GM23338 (cell line): Measurements from ENCODE around the gene KLHL18. TPM values are rescaled to one million over a fixed set of nuclear protein-coding genes. Genes with fewer than 3 reads are reported as not detected.
"Not testable (repeated sequence)": the region's sequence is repeated elsewhere in the genome, so short reads cannot be mapped to it uniquely, and the experiment has no call there.

Experiments
- ATAC-seq: fragments of 200-7000 bp; cut with Tn5 transposase; 3 replicates; pipeline ENCODE4 v1.9.1; 2020
- DNase-seq: peaks from one replicate; pipeline ENCODE4 v3.0.0-alpha.2; 2015; ENCODE audit warnings: low spot score
- H2AFZ ChIP-seq: fragments of 200-600 bp; sonication (generic); 2 replicates; pipeline ENCODE4 v1.8.0; 2016; ENCODE audit warnings: antibody characterized with exemption, mild to moderate bottlenecking, moderate library complexity
- H3F3A ChIP-seq: fragments of 200-600 bp; sonication (generic); replicated peaks from 2 replicates; pipeline ENCODE4 v1.8.0; 2017; ENCODE audit warnings: antibody characterized with exemption, mixed run types, low read depth
- H3K27ac ChIP-seq: fragments of 200-600 bp; sonication (generic); 2 replicates; pipeline ENCODE4 v1.6.1; 2016; ENCODE audit warnings: low read depth
- H3K27me3 ChIP-seq: fragments of 200-600 bp; sonication (generic); 2 replicates; pipeline ENCODE4 v1.8.0; 2016; ENCODE audit warnings: mild to moderate bottlenecking, mixed run types, moderate library complexity; ENCODE audit not compliant: insufficient read depth
- H3K36me3 ChIP-seq: fragments of 200-600 bp; sonication (generic); 2 replicates; pipeline ENCODE4 v1.8.0; 2016; ENCODE audit warnings: mild to moderate bottlenecking; ENCODE audit not compliant: insufficient read depth
- H3K4me1 ChIP-seq: fragments of 200-600 bp; sonication (generic); 2 replicates; pipeline ENCODE4 v1.8.0; 2016; ENCODE audit warnings: mild to moderate bottlenecking, moderate library complexity; ENCODE audit not compliant: insufficient read depth
- H3K4me2 ChIP-seq: fragments of 200-600 bp; sonication (generic); 2 replicates; pipeline ENCODE4 v1.7.1; 2017; ENCODE audit warnings: mixed run types
- H3K4me3 ChIP-seq: fragments of 200-600 bp; sonication (generic); 2 replicates; pipeline ENCODE4 v1.6.1; 2016; ENCODE audit warnings: mixed run types
- H3K79me2 ChIP-seq: fragments of 200-600 bp; sonication (generic); replicated peaks from 2 replicates; pipeline ENCODE4 v1.8.0; 2017; ENCODE audit warnings: mild to moderate bottlenecking; ENCODE audit not compliant: insufficient read depth
- H3K9me2 ChIP-seq: fragments of 200-600 bp; sonication (generic); 2 replicates; pipeline ENCODE4 v1.8.0; 2017; ENCODE audit not compliant: insufficient read depth
- H4K20me1 ChIP-seq: fragments of 200-600 bp; sonication (generic); replicated peaks from 2 replicates; pipeline ENCODE4 v1.8.0; 2017; ENCODE audit warnings: mild to moderate bottlenecking; ENCODE audit not compliant: insufficient read depth
- H3K27ac Mint-ChIP-seq: 2 replicates; pipeline ENCODE4 v1.8.0; 2020; ENCODE audit warnings: inconsistent platforms, mild to moderate bottlenecking, moderate library complexity, mixed read lengths
- H3K27me3 Mint-ChIP-seq: 3 replicates; pipeline ENCODE4 v1.8.0; 2022; ENCODE audit warnings: low read depth, mild to moderate bottlenecking, moderate library complexity, mixed read lengths, inconsistent platforms; ENCODE audit not compliant: insufficient read depth, poor library complexity
- H3K36me3 Mint-ChIP-seq: 3 replicates; pipeline ENCODE4 v1.8.0; 2021; ENCODE audit warnings: low read depth, mild to moderate bottlenecking, inconsistent platforms, moderate library complexity, mixed read lengths
- H3K4me1 Mint-ChIP-seq: 3 replicates; pipeline ENCODE4 v1.8.0; 2020; ENCODE audit warnings: mild to moderate bottlenecking, inconsistent platforms, mixed read lengths
- H3K4me3 Mint-ChIP-seq: 3 replicates; pipeline ENCODE4 v1.8.0; 2021; ENCODE audit warnings: moderate library complexity, mild to moderate bottlenecking, inconsistent platforms, mixed read lengths
- H3K9me3 Mint-ChIP-seq: 3 replicates; pipeline ENCODE4 v1.8.0; 2020; ENCODE audit warnings: moderate library complexity, mild to moderate bottlenecking, inconsistent platforms, mixed read lengths
- CREB1 ChIP-seq: fragments of 250-450 bp; sonication (Bioruptor Pico); IDR thresholded peaks from 2 replicates; pipeline ENCODE4 v1.5.0; 2020; ENCODE audit warnings: low read depth, mild to moderate bottlenecking, moderate library complexity
- EZH2 ChIP-seq: fragments of 200-600 bp; sonication (generic); IDR thresholded peaks from one replicate; pipeline ENCODE4 v1.8.0; 2017; ENCODE audit warnings: antibody characterized with exemption, mild to moderate bottlenecking, low read depth; ENCODE audit not compliant: unreplicated experiment
- EZH2phosphoT487 ChIP-seq: fragments of 200-600 bp; sonication (generic); IDR thresholded peaks from one replicate; pipeline ENCODE4 v1.8.1; 2018; ENCODE audit warnings: antibody characterized with exemption; ENCODE audit not compliant: unreplicated experiment
- JUNB ChIP-seq: IDR thresholded peaks from one replicate; pipeline ENCODE4 v1.6.1; 2016; ENCODE audit warnings: antibody characterized with exemption; ENCODE audit not compliant: unreplicated experiment
- NANOG ChIP-seq: IDR thresholded peaks from 2 replicates; pipeline ENCODE4 v1.6.1; 2016; ENCODE audit warnings: antibody characterized with exemption, borderline replicate concordance
- POLR2AphosphoS5 ChIP-seq: IDR thresholded peaks from 2 replicates; pipeline ENCODE4 v1.6.1; 2016; ENCODE audit warnings: antibody characterized with exemption, low read depth
- STAT1 ChIP-seq: IDR thresholded peaks from one replicate; pipeline ENCODE4 v1.6.1; 2016; ENCODE audit warnings: antibody characterized with exemption; ENCODE audit not compliant: unreplicated experiment
- ZNF114 ChIP-seq: fragments of 250-450 bp; sonication (Bioruptor Pico); IDR thresholded peaks from 2 replicates; pipeline ENCODE4 v1.5.0; 2020; ENCODE audit warnings: mild to moderate bottlenecking, moderate library complexity
- ZNF331 ChIP-seq: fragments of 250-450 bp; sonication (Bioruptor Pico); IDR thresholded peaks from 2 replicates; pipeline ENCODE4 v1.5.0; 2020; ENCODE audit warnings: low read depth, mild to moderate bottlenecking, moderate library complexity
- polyA plus RNA-seq: library from polyadenylated mRNA; unstranded; fragments of >200 nt; fragmentation: Nextera tagmentation; extraction: Ambion mirVana; gene quantifications from 2 replicates; pipeline ENCODE4 v1.2.1, GENCODE V29; 2016
- total RNA-seq: library from RNA; depleted of rRNA; stranded (reverse); fragments of >200 nt; shearing (Covaris generic); gene quantifications from 2 replicates; pipeline ENCODE4 v1.2.3, GENCODE V29; 2014
- TF ChIP-seq, protein P1 (sequence below): IDR thresholded peaks from 2 replicates; pipeline ENCODE4 v1.6.1; 2016; ENCODE audit warnings: antibody characterized with exemption
- TF ChIP-seq, protein P2 (sequence below): fragments of 250-450 bp; sonication (Bioruptor Pico); IDR thresholded peaks from 2 replicates; pipeline ENCODE4 v1.5.0; 2020; ENCODE audit warnings: mild to moderate bottlenecking, moderate library complexity
- TF ChIP-seq, protein P3 (sequence below), 2 experiments: fragments of 200-600 bp in 1 of 2; sonication (generic) in 1 of 2; conservative IDR thresholded peaks; 2 replicates each; pipeline versions ENCODE4 v1.5.1 to v1.6.1; 2016 to 2017; ENCODE audit warnings: antibody characterized with exemption in 2 of 2, low read depth in 2 of 2, mild to moderate bottlenecking in 2 of 2, moderate library complexity in 1 of 2

Gene KLHL18
- total and polyA plus RNA-seq, 2 experiments from 2014 or later = 11.3 to 18.1 TPM

DNA sequence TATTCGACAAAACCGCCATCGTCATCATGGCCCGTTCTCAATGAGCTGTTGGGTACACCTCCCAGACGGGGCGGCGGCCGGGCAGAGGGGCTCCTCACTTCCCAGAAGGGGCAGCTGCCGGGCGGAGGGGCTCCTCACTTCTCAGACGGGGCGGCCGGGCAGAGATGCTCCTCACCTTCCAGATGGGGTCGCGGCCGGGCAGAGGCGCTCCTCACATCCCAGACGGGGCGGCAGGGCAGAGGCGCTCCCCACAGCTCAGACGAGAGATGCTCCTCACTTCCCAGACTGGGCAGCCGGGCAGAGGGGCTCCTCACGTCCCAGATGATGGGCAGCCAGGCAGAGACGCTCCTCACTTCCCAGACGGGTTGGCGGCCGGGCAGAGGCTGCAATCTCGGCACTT is 26.5 kb downstream of the KLHL18 start:
- Mint-ChIP-seq H3K9me3 (peaks cover 21% of the 10 kb centered on the region), H3K36me3 (peaks cover 48% of the 10 kb centered on the region)
- ATAC-seq, H3K4me3 Mint-ChIP-seq, H3K27ac Mint-ChIP-seq, H3K4me1 ChIP-seq, H3K4me2 ChIP-seq, H3K27ac ChIP-seq, DNase-seq, H3K27me3 Mint-ChIP-seq, H3F3A ChIP-seq, H2AFZ ChIP-seq, H3K36me3 ChIP-seq, H3K4me3 ChIP-seq, H3K4me1 Mint-ChIP-seq, H3K9me2 ChIP-seq, H3K27me3 ChIP-seq: not testable (repeated sequence)
- Histone ChIP-seq H4K20me1 (peaks cover 12% of the 10 kb centered on the region), H3K79me2 (peaks cover 33% of the 10 kb centered on the region)

DNA sequence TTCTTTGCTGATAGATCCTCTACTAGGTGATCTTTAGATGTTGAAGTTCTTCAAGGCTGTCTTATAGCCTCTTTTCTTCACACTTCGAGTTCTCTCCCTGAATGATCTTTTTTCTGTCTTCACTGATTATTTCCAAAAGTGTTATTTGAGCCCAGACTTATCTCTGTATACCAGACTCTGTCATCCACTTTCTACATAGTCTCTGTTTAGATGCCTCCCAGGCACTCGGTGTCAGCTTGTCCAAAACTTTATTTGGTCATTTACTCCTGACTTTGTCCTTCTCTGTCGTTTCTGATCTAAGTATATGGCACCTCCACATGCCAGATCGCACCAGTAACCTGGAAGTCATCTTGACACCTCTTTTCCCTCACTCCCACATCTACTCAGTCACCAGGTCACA is 27.6 kb downstream of the KLHL18 start:
- no peaks in the 10 kb centered on the region; the same call in 1 of the 2 replicates for H3K36me3 ChIP-seq
- H4K20me1 ChIP-seq = peaks cover 12% of the 10 kb centered on the region
- no peak overlapping the region for H3K27ac ChIP-seq
- no peak overlapping the region for H3K4me2 ChIP-seq
- Mint-ChIP-seq H3K9me3 (peaks cover 21% of the 10 kb centered on the region), H3K27me3 (no peaks in the 10 kb centered on the region), H3K4me1 (peaks cover 11% of the 10 kb centered on the region; the same call in 2 of the 3 replicates), H3K27ac (no peak overlapping the region), H3K4me3 (no peak overlapping the region), H3K36me3 (peaks cover 44% of the 10 kb centered on the region)
- DNase-seq = no peak
- no peaks in the 10 kb centered on the region for H3K27me3 ChIP-seq
- H3K9me2 ChIP-seq = no peaks in the 10 kb centered on the region
- no peaks in the 10 kb centered on the region for H3F3A ChIP-seq
- H3K4me1 ChIP-seq = peaks cover 5% of the 10 kb centered on the region; the same call in 1 of the 2 replicates
- H2AFZ ChIP-seq = no peak overlapping the region
- peaks cover 21% of the 10 kb centered on the region for H3K79me2 ChIP-seq
- no peak overlapping the region for H3K4me3 ChIP-seq
- no peak for ATAC-seq
- no peak for TF ChIP-seq EZH2
- TF ChIP-seq, protein P1, sequence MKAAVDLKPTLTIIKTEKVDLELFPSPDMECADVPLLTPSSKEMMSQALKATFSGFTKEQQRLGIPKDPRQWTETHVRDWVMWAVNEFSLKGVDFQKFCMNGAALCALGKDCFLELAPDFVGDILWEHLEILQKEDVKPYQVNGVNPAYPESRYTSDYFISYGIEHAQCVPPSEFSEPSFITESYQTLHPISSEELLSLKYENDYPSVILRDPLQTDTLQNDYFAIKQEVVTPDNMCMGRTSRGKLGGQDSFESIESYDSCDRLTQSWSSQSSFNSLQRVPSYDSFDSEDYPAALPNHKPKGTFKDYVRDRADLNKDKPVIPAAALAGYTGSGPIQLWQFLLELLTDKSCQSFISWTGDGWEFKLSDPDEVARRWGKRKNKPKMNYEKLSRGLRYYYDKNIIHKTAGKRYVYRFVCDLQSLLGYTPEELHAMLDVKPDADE = no peak
- no peak for TF ChIP-seq JUNB
- TF ChIP-seq CREB1 = no peak
- TF ChIP-seq, protein P2, sequence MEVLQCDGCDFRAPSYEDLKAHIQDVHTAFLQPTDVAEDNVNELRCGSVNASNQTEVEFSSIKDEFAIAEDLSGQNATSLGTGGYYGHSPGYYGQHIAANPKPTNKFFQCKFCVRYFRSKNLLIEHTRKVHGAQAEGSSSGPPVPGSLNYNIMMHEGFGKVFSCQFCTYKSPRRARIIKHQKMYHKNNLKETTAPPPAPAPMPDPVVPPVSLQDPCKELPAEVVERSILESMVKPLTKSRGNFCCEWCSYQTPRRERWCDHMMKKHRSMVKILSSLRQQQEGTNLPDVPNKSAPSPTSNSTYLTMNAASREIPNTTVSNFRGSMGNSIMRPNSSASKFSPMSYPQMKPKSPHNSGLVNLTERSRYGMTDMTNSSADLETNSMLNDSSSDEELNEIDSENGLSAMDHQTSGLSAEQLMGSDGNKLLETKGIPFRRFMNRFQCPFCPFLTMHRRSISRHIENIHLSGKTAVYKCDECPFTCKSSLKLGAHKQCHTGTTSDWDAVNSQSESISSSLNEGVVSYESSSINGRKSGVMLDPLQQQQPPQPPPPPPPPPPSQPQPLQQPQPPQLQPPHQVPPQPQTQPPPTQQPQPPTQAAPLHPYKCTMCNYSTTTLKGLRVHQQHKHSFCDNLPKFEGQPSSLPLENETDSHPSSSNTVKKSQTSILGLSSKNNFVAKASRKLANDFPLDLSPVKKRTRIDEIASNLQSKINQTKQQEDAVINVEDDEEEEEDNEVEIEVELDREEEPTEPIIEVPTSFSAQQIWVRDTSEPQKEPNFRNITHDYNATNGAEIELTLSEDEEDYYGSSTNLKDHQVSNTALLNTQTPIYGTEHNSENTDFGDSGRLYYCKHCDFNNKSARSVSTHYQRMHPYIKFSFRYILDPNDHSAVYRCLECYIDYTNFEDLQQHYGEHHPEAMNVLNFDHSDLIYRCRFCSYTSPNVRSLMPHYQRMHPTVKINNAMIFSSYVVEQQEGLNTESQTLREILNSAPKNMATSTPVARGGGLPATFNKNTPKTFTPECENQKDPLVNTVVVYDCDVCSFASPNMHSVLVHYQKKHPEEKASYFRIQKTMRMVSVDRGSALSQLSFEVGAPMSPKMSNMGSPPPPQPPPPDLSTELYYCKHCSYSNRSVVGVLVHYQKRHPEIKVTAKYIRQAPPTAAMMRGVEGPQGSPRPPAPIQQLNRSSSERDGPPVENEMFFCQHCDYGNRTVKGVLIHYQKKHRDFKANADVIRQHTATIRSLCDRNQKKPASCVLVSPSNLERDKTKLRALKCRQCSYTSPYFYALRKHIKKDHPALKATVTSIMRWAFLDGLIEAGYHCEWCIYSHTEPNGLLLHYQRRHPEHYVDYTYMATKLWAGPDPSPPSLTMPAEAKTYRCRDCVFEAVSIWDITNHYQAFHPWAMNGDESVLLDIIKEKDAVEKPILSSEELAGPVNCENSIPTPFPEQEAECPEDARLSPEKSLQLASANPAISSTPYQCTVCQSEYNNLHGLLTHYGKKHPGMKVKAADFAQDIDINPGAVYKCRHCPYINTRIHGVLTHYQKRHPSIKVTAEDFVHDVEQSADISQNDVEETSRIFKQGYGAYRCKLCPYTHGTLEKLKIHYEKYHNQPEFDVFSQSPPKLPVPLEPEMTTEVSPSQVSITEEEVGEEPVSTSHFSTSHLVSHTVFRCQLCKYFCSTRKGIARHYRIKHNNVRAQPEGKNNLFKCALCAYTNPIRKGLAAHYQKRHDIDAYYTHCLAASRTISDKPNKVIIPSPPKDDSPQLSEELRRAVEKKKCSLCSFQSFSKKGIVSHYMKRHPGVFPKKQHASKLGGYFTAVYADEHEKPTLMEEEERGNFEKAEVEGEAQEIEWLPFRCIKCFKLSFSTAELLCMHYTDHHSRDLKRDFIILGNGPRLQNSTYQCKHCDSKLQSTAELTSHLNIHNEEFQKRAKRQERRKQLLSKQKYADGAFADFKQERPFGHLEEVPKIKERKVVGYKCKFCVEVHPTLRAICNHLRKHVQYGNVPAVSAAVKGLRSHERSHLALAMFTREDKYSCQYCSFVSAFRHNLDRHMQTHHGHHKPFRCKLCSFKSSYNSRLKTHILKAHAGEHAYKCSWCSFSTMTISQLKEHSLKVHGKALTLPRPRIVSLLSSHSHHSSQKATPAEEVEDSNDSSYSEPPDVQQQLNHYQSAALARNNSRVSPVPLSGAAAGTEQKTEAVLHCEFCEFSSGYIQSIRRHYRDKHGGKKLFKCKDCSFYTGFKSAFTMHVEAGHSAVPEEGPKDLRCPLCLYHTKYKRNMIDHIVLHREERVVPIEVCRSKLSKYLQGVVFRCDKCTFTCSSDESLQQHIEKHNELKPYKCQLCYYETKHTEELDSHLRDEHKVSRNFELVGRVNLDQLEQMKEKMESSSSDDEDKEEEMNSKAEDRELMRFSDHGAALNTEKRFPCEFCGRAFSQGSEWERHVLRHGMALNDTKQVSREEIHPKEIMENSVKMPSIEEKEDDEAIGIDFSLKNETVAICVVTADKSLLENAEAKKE (CRISPR knock-in tag) = no peak
- TF ChIP-seq, protein P3, sequence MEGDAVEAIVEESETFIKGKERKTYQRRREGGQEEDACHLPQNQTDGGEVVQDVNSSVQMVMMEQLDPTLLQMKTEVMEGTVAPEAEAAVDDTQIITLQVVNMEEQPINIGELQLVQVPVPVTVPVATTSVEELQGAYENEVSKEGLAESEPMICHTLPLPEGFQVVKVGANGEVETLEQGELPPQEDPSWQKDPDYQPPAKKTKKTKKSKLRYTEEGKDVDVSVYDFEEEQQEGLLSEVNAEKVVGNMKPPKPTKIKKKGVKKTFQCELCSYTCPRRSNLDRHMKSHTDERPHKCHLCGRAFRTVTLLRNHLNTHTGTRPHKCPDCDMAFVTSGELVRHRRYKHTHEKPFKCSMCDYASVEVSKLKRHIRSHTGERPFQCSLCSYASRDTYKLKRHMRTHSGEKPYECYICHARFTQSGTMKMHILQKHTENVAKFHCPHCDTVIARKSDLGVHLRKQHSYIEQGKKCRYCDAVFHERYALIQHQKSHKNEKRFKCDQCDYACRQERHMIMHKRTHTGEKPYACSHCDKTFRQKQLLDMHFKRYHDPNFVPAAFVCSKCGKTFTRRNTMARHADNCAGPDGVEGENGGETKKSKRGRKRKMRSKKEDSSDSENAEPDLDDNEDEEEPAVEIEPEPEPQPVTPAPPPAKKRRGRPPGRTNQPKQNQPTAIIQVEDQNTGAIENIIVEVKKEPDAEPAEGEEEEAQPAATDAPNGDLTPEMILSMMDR (conservative IDR thresholded peaks at IDR 0.05; ENCODE audit: low read depth in 2 of 2) = no peak
- TF ChIP-seq ZNF114 (CRISPR knock-in tag) = no peak
- no peak for TF ChIP-seq EZH2phosphoT487
- TF ChIP-seq ZNF331 = no peak
- no peak for TF ChIP-seq NANOG
- no peak for TF ChIP-seq STAT1
- TF ChIP-seq POLR2AphosphoS5 = no peak
